Measurements from ENCODE around the gene NCKAP5.
"Not testable (repeated sequence)": the region's sequence is repeated elsewhere in the genome, so short reads cannot be mapped to it uniquely, and the experiment has no call there.

NCKAP5 gene

DNA sequence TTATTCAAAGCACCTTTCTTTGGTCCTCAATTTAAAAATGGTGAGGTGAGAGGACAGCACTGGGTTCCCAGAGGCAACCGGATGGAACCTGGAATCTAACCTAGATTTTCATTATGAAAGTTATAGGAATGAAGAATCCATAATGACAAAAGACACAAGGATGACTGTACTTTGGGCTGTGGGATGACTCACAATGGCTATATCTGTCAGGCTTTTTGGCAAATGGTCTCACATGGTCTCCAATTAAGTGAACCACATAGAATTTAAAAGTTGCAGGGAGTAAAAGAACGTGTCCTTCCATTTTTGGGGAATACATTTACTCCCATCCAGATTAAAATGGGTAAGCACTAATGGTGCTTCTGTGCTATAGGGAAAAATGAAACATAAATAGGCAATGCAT lies 866.5 kb downstream of the NCKAP5 start:
- Histone ChIP-seq H3K9ac (ENCODE audit: low read depth in 1 of 2, low read length in 2 of 2) (no peak overlapping the region), H3K4me1 (ENCODE audit: control insufficient read depth in 1 of 2, insufficient read depth in 2 of 2, low read length in 2 of 2) (no peaks in the 10 kb centered on the region), H3K27me3 (ENCODE audit: control insufficient read depth in 1 of 2, insufficient read depth in 2 of 2, low read length in 2 of 2) (no peaks in the 10 kb centered on the region), H3K4me3 (ENCODE audit: low read depth in 1 of 2, low read length in 2 of 2) (no peak overlapping the region), H3K9me3 (ENCODE audit: control insufficient read depth in 1 of 2, low read length in 2 of 2) (no peaks in the 10 kb centered on the region), H3K36me3 (ENCODE audit: control insufficient read depth in 1 of 2, insufficient read depth in 2 of 2, low read length in 2 of 2) (no peaks in the 10 kb centered on the region), H3K27ac (ENCODE audit: low read depth, low read length) (no peak overlapping the region)

- H3K27ac ChIP-seq (ENCODE audit: low read depth, low read length); H3K9me3 ChIP-seq (ENCODE audit: control insufficient read depth in 1 of 2, low read length in 2 of 2); H3K27me3 ChIP-seq (ENCODE audit: control insufficient read depth in 1 of 2, insufficient read depth in 2 of 2, low read length in 2 of 2); H3K4me3 ChIP-seq (ENCODE audit: low read depth in 1 of 2, low read length in 2 of 2); H3K9ac ChIP-seq (ENCODE audit: low read depth in 1 of 2, low read length in 2 of 2); H3K4me1 ChIP-seq (ENCODE audit: control insufficient read depth in 1 of 2, insufficient read depth in 2 of 2, low read length in 2 of 2); H3K36me3 ChIP-seq (ENCODE audit: control insufficient read depth in 1 of 2, insufficient read depth in 2 of 2, low read length in 2 of 2): not testable (repeated sequence)
Measured at GRCh38 chr2:132699802-132700201, 868.5 kb downstream of the NCKAP5 start.

GRCh38 chr2:132698347-132698746 lies 869.9 kb downstream of the NCKAP5 start:
- H3K36me3 ChIP-seq (ENCODE audit: control insufficient read depth in 1 of 2, insufficient read depth in 2 of 2, low read length in 2 of 2); H3K4me1 ChIP-seq (ENCODE audit: control insufficient read depth in 1 of 2, insufficient read depth in 2 of 2, low read length in 2 of 2); H3K9ac ChIP-seq (ENCODE audit: low read depth in 1 of 2, low read length in 2 of 2); H3K27me3 ChIP-seq (ENCODE audit: control insufficient read depth in 1 of 2, insufficient read depth in 2 of 2, low read length in 2 of 2); H3K4me3 ChIP-seq (ENCODE audit: low read depth in 1 of 2, low read length in 2 of 2); H3K9me3 ChIP-seq (ENCODE audit: control insufficient read depth in 1 of 2, low read length in 2 of 2); H3K27ac ChIP-seq (ENCODE audit: low read depth, low read length): not testable (repeated sequence)

DNA sequence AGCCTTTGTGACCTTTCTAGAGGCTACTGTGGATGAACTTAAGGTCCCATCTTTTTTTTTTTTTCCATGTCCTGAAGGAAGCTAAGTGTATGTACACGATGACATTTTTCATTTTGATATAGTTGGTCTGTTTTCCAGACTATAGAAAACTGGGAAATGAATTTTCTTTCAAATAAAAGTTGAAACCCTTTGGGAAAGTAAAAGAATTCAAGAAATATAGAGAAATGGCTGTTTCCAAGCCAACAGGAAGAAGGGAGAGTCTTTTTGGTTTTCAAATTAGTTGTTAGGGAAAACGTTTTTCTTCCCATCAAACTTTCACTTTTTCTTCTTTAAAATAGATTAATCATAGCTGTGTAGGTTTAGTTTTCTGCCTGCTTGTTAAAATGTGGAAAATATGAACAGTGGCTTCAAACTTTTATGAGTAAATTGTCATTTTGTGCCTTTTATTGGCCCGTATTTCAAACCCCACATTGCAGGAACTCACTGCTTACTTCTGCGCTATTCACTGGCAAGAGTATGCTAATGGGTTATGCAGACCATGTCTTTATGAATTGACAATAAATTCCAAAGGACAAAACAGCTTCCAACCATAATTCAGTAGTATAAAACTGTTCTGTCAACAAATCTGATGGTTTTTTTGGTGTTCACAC lies 870.6 kb downstream of the NCKAP5 start:
- Histone ChIP-seq H3K9me3 (ENCODE audit: control insufficient read depth in 1 of 2, low read length in 2 of 2) (no peaks in the 10 kb centered on the region), H3K36me3 (ENCODE audit: control insufficient read depth in 1 of 2, insufficient read depth in 2 of 2, low read length in 2 of 2) (no peaks in the 10 kb centered on the region), H3K9ac (ENCODE audit: low read depth in 1 of 2, low read length in 2 of 2) (no peak overlapping the region), H3K27me3 (ENCODE audit: control insufficient read depth in 1 of 2, insufficient read depth in 2 of 2, low read length in 2 of 2) (no peaks in the 10 kb centered on the region), H3K27ac (ENCODE audit: low read depth, low read length) (no peak overlapping the region), H3K4me1 (ENCODE audit: control insufficient read depth in 1 of 2, insufficient read depth in 2 of 2, low read length in 2 of 2) (no peaks in the 10 kb centered on the region), H3K4me3 (ENCODE audit: low read depth in 1 of 2, low read length in 2 of 2) (no peak overlapping the region)

DNA sequence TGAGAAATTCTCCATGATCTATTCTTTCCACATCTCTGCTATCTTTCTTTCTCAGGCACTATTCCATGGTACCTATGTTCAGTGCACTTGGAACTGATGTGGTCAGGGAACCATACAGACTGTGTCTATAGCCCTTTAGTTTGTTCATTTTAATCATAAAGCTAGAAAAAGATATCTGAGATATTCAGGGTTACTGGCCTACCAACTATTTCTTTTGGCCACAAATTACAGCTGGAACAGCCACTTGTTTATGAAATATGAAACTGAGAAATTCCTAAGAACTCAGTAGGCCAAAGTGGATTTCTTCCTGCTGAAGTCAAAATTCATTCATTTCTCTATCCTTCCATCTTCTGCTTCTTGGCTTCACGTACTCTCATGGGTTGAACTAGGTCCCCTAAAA lies 875.4 kb downstream of the NCKAP5 start:
- Histone ChIP-seq H3K4me1 (ENCODE audit: control insufficient read depth in 1 of 2, insufficient read depth in 2 of 2, low read length in 2 of 2) (no peaks in the 10 kb centered on the region), H3K27ac (ENCODE audit: low read depth, low read length) (no peak overlapping the region), H3K36me3 (ENCODE audit: control insufficient read depth in 1 of 2, insufficient read depth in 2 of 2, low read length in 2 of 2) (no peaks in the 10 kb centered on the region), H3K4me3 (ENCODE audit: low read depth in 1 of 2, low read length in 2 of 2) (no peak overlapping the region), H3K27me3 (ENCODE audit: control insufficient read depth in 1 of 2, insufficient read depth in 2 of 2, low read length in 2 of 2) (no peaks in the 10 kb centered on the region), H3K9me3 (ENCODE audit: control insufficient read depth in 1 of 2, low read length in 2 of 2) (no peaks in the 10 kb centered on the region), H3K9ac (ENCODE audit: low read depth in 1 of 2, low read length in 2 of 2) (no peak overlapping the region)

GRCh38 chr2:132691556-132691955 lies 876.7 kb downstream of the NCKAP5 start:
- Histone ChIP-seq H3K36me3 (ENCODE audit: control insufficient read depth in 1 of 2, insufficient read depth in 2 of 2, low read length in 2 of 2) (no peaks in the 10 kb centered on the region), H3K4me1 (ENCODE audit: control insufficient read depth in 1 of 2, insufficient read depth in 2 of 2, low read length in 2 of 2) (no peaks in the 10 kb centered on the region), H3K9me3 (ENCODE audit: control insufficient read depth in 1 of 2, low read length in 2 of 2) (no peaks in the 10 kb centered on the region), H3K27me3 (ENCODE audit: control insufficient read depth in 1 of 2, insufficient read depth in 2 of 2, low read length in 2 of 2) (no peaks in the 10 kb centered on the region), H3K27ac (ENCODE audit: low read depth, low read length) (no peak overlapping the region), H3K4me3 (ENCODE audit: low read depth in 1 of 2, low read length in 2 of 2) (no peak overlapping the region), H3K9ac (ENCODE audit: low read depth in 1 of 2, low read length in 2 of 2) (no peak overlapping the region)

- Histone ChIP-seq H3K27ac (ENCODE audit: low read depth, low read length) (no peak overlapping the region), H3K36me3 (ENCODE audit: control insufficient read depth in 1 of 2, insufficient read depth in 2 of 2, low read length in 2 of 2) (no peaks in the 10 kb centered on the region), H3K4me1 (ENCODE audit: control insufficient read depth in 1 of 2, insufficient read depth in 2 of 2, low read length in 2 of 2) (no peaks in the 10 kb centered on the region), H3K9me3 (ENCODE audit: control insufficient read depth in 1 of 2, low read length in 2 of 2) (no peaks in the 10 kb centered on the region), H3K4me3 (ENCODE audit: low read depth in 1 of 2, low read length in 2 of 2) (no peak overlapping the region), H3K27me3 (ENCODE audit: control insufficient read depth in 1 of 2, insufficient read depth in 2 of 2, low read length in 2 of 2) (no peaks in the 10 kb centered on the region), H3K9ac (ENCODE audit: low read depth in 1 of 2, low read length in 2 of 2) (no peak overlapping the region)
Measured at GRCh38 chr2:132690664-132691303, 877.5 kb downstream of the NCKAP5 start.

DNA sequence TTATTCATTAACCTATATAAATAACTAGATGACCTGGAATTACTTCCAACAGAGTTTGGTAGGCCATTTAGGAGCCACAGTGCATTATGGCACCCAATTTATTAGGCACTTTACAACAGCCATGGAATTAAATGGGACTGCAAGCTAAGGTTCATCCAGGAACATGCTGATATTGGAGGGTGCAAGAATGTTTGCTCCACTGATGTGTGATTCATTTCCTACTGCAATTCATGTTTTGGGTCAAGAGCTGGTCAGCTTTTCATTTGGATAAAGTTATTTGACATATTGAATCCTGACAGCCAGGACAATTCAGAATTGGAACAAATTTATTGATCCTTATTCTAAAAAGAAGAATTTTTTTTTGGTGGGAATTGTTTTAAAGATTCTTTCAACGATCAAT lies 886.5 kb downstream of the NCKAP5 start:
- no peak overlapping the region for H3K9ac ChIP-seq (ENCODE audit: low read depth in 1 of 2, low read length in 2 of 2)
- H3K36me3 ChIP-seq (ENCODE audit: control insufficient read depth in 1 of 2, insufficient read depth in 2 of 2, low read length in 2 of 2): no peaks in the 10 kb centered on the region
- peaks cover 0 to 7% of the 10 kb centered on the region in 2 donors for H3K27me3 ChIP-seq (ENCODE audit: control insufficient read depth in 1 of 2, insufficient read depth in 2 of 2, low read length in 2 of 2)
- H3K4me3 ChIP-seq (ENCODE audit: low read depth in 1 of 2, low read length in 2 of 2): no peak overlapping the region
- no peaks in the 10 kb centered on the region for H3K9me3 ChIP-seq (ENCODE audit: control insufficient read depth in 1 of 2, low read length in 2 of 2)
- no peaks in the 10 kb centered on the region for H3K4me1 ChIP-seq (ENCODE audit: control insufficient read depth in 1 of 2, insufficient read depth in 2 of 2, low read length in 2 of 2)
- no peak overlapping the region for H3K27ac ChIP-seq (ENCODE audit: low read depth, low read length)

DNA sequence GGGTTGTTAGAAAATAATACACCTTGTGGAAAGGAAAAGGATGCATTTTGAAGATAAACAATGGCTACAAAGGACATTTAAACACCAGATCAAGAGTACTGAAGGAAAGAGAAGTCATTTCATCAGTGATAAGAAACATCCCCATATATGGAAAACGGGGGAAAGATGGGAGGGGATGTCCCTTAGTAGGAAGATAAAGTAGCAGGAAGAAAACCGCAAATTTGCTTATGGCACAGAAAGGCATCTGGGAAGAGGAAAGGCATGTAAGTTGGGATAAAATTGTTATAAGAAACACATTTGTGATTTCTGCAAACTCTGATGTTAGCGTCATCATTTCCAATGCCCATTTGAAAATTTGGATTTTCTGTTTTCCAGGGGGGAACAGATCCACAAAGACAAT lies 887.7 kb downstream of the NCKAP5 start:
- peaks cover 0 to 7% of the 10 kb centered on the region in 2 donors for H3K27me3 ChIP-seq (ENCODE audit: control insufficient read depth in 1 of 2, insufficient read depth in 2 of 2, low read length in 2 of 2)
- H3K9me3 ChIP-seq (ENCODE audit: control insufficient read depth in 1 of 2, low read length in 2 of 2): no peaks in the 10 kb centered on the region
- no peak overlapping the region for H3K27ac ChIP-seq (ENCODE audit: low read depth, low read length)
- no peak overlapping the region for H3K4me3 ChIP-seq (ENCODE audit: low read depth in 1 of 2, low read length in 2 of 2)
- H3K36me3 ChIP-seq (ENCODE audit: control insufficient read depth in 1 of 2, insufficient read depth in 2 of 2, low read length in 2 of 2): no peaks in the 10 kb centered on the region
- no peaks in the 10 kb centered on the region for H3K4me1 ChIP-seq (ENCODE audit: control insufficient read depth in 1 of 2, insufficient read depth in 2 of 2, low read length in 2 of 2)
- no peak overlapping the region for H3K9ac ChIP-seq (ENCODE audit: low read depth in 1 of 2, low read length in 2 of 2)

GRCh38 chr2:132678483-132678882 lies 889.8 kb downstream of the NCKAP5 start:
- Histone ChIP-seq H3K36me3 (ENCODE audit: control insufficient read depth in 1 of 2, insufficient read depth in 2 of 2, low read length in 2 of 2) (no peaks in the 10 kb centered on the region), H3K27me3 (ENCODE audit: control insufficient read depth in 1 of 2, insufficient read depth in 2 of 2, low read length in 2 of 2) (peaks cover 0 to 7% of the 10 kb centered on the region in 2 donors), H3K4me1 (ENCODE audit: control insufficient read depth in 1 of 2, insufficient read depth in 2 of 2, low read length in 2 of 2) (no peaks in the 10 kb centered on the region), H3K9ac (ENCODE audit: low read depth in 1 of 2, low read length in 2 of 2) (no peak overlapping the region), H3K9me3 (ENCODE audit: control insufficient read depth in 1 of 2, low read length in 2 of 2) (no peaks in the 10 kb centered on the region), H3K4me3 (ENCODE audit: low read depth in 1 of 2, low read length in 2 of 2) (no peak overlapping the region), H3K27ac (ENCODE audit: low read depth, low read length) (no peak overlapping the region)
